Naive B cell (primary cell): ENCODE results near the gene COPS9. TPM values are rescaled to one million over a fixed set of nuclear protein-coding genes. Genes with fewer than 3 reads are reported as not detected.

Experiments used
- ATAC-seq, 2 donors: fragments of 150-1000 bp; cut with Tn5 transposase; 2 replicates each; pipeline ENCODE4 v1.10.0; 2021; ENCODE audit warnings: low read depth in 2 of 2, mild to moderate bottlenecking in 2 of 2, moderate library complexity in 2 of 2
- DNase-seq: peaks from one replicate; pipeline ENCODE4 v3.0.0; 2022
- H3K27ac Mint-ChIP-seq, 6 donors: one replicate each; pipeline ENCODE4 v1.8.0; 2020 to 2022; ENCODE audit warnings: mild to moderate bottlenecking in 6 of 6, mixed read lengths in 6 of 6, moderate library complexity in 5 of 6, inconsistent platforms in 2 of 6
- H3K27me3 Mint-ChIP-seq, 3 donors: one replicate each; pipeline ENCODE4 v1.8.0; 2021 to 2022; ENCODE audit warnings: mixed read lengths in 3 of 3, mild to moderate bottlenecking in 1 of 3
- H3K36me3 Mint-ChIP-seq, 2 donors: one replicate each; pipeline ENCODE4 v1.8.0; 2020 to 2022; ENCODE audit warnings: mixed read lengths in 2 of 2, inconsistent platforms in 1 of 2, mild to moderate bottlenecking in 1 of 2
- H3K4me1 Mint-ChIP-seq, 3 donors: one replicate each; pipeline ENCODE4 v1.8.0; 2020 to 2022; ENCODE audit warnings: mixed read lengths in 3 of 3, inconsistent platforms in 1 of 3, mild to moderate bottlenecking in 1 of 3, moderate library complexity in 1 of 3
- H3K4me3 Mint-ChIP-seq, 8 donors: one replicate each; pipeline ENCODE4 v1.8.0; 2020 to 2022; ENCODE audit warnings: mild to moderate bottlenecking in 8 of 8, mixed read lengths in 8 of 8, moderate library complexity in 8 of 8, inconsistent platforms in 2 of 8
- H3K9me3 Mint-ChIP-seq, 7 donors: one replicate each; pipeline ENCODE4 v1.8.0; 2020 to 2022; ENCODE audit warnings: mixed read lengths in 7 of 7, mild to moderate bottlenecking in 5 of 7, inconsistent platforms in 2 of 7, moderate library complexity in 1 of 7
- polyA plus RNA-seq, 6 donors: library from polyadenylated mRNA; unstranded; fragments of 300-500 nt; fragmentation: Illumina TruSeq; gene quantifications; one replicate each; pipeline ENCODE4 v1.2.3, GENCODE V29; 2021; ENCODE audit warnings: low read depth in 6 of 6

The COPS9 gene
- 100 to 1,000 TPM; 182 to 232 (median 207) TPM for polyA plus RNA-seq

- H3K9me3 Mint-ChIP-seq = no peaks in the 10 kb centered on the region
- ATAC-seq = peak; percentile 96 to 99
- DNase-seq = peak; percentile 81
- peak within 1 kb of the TSS; percentile 82 to 97 (median 90) for H3K27ac Mint-ChIP-seq
- H3K4me1 Mint-ChIP-seq = peaks cover 23 to 40% (median 31%) of the 10 kb centered on the region in 3 donors
- peak within 1 kb of the TSS; percentile 91 to 96 (median 94) for H3K4me3 Mint-ChIP-seq
- peaks cover 0 to 9% (median 0%) of the 10 kb centered on the region in 3 donors for H3K27me3 Mint-ChIP-seq
- H3K36me3 Mint-ChIP-seq = no peaks in the 10 kb centered on the region
Observed at GRCh38 chr2:240136013-240136670, at the start of gene COPS9. TSS of gene COPS9 (minus strand) at chr2:240136305. CDS start at chr2:240136284, 21 bp downstream.

GRCh38 chr2:240184656-240185055 lies 48.6 kb upstream of the COPS9 start:
- H3K27ac Mint-ChIP-seq = no peak overlapping the region
- no peak overlapping the region for H3K4me3 Mint-ChIP-seq
- H3K4me1 Mint-ChIP-seq = peaks cover 0 to 4% (median 0%) of the 10 kb centered on the region in 3 donors
- DNase-seq (no peak), ATAC-seq (no peak)
- peaks cover 11 to 32% (median 31%) of the 10 kb centered on the region in 3 donors for H3K27me3 Mint-ChIP-seq
- peaks cover 0 to 24% (median 13%) of the 10 kb centered on the region in 7 donors for H3K9me3 Mint-ChIP-seq
- H3K36me3 Mint-ChIP-seq = no peaks in the 10 kb centered on the region

- Mint-ChIP-seq H3K4me1 (peaks cover 0 to 4% (median 0%) of the 10 kb centered on the region in 3 donors), H3K9me3 (peaks cover 0 to 24% (median 13%) of the 10 kb centered on the region in 7 donors), H3K4me3 (no peak overlapping the region), H3K36me3 (no peaks in the 10 kb centered on the region), H3K27me3 (peaks cover 11 to 32% (median 31%) of the 10 kb centered on the region in 3 donors), H3K27ac (no peak overlapping the region)
- DNase-seq (no peak), ATAC-seq (no peak)
Observed at GRCh38 chr2:240183875-240184590, 47.9 kb upstream of the COPS9 start.

- no peak overlapping the region for H3K4me3 Mint-ChIP-seq
- H3K27ac Mint-ChIP-seq = no peak overlapping the region
- no peaks in the 10 kb centered on the region for H3K36me3 Mint-ChIP-seq
- DNase-seq (no peak), ATAC-seq (no peak)
- peaks cover 0 to 4% (median 0%) of the 10 kb centered on the region in 3 donors for H3K4me1 Mint-ChIP-seq
- H3K27me3 Mint-ChIP-seq = peaks cover 11 to 39% (median 36%) of the 10 kb centered on the region in 3 donors
- H3K9me3 Mint-ChIP-seq = peaks cover 0 to 19% (median 8%) of the 10 kb centered on the region in 7 donors
Observed at GRCh38 chr2:240183006-240183874, 47.1 kb upstream of the COPS9 start.

GRCh38 chr2:240182476-240182875 lies 46.4 kb upstream of the COPS9 start:
- peaks cover 15 to 45% (median 36%) of the 10 kb centered on the region in 3 donors for H3K27me3 Mint-ChIP-seq
- H3K27ac Mint-ChIP-seq = no peak overlapping the region
- peaks cover 0 to 4% (median 0%) of the 10 kb centered on the region in 3 donors for H3K4me1 Mint-ChIP-seq
- peaks cover 0 to 12% (median 2%) of the 10 kb centered on the region in 7 donors for H3K9me3 Mint-ChIP-seq
- DNase-seq (no peak), ATAC-seq (no peak)
- no peaks in the 10 kb centered on the region for H3K36me3 Mint-ChIP-seq
- H3K4me3 Mint-ChIP-seq = no peak overlapping the region

GRCh38 chr2:240182001-240182400 lies 45.9 kb upstream of the COPS9 start:
- Mint-ChIP-seq H3K9me3 (peaks cover 0 to 8% (median 2%) of the 10 kb centered on the region in 7 donors), H3K4me1 (peaks cover 0 to 4% (median 0%) of the 10 kb centered on the region in 3 donors), H3K27me3 (peaks cover 16 to 48% (median 38%) of the 10 kb centered on the region in 3 donors), H3K27ac (no peak overlapping the region), H3K4me3 (no peak overlapping the region), H3K36me3 (no peaks in the 10 kb centered on the region)
- DNase-seq (no peak), ATAC-seq (no peak)

GRCh38 chr2:240179941-240180666 lies 44.0 kb upstream of the COPS9 start:
- Mint-ChIP-seq H3K4me3 (no peak overlapping the region), H3K36me3 (no peaks in the 10 kb centered on the region), H3K27me3 (peaks cover 20 to 44% (median 35%) of the 10 kb centered on the region in 3 donors), H3K27ac (no peak overlapping the region), H3K9me3 (no peaks in the 10 kb centered on the region), H3K4me1 (peaks cover 0 to 4% (median 0%) of the 10 kb centered on the region in 3 donors)
- ATAC-seq = no peak
- DNase-seq = no peak

- H3K27me3 Mint-ChIP-seq = peaks cover 20 to 49% (median 35%) of the 10 kb centered on the region in 3 donors
- H3K9me3 Mint-ChIP-seq = peaks cover 0 to 2% (median 0%) of the 10 kb centered on the region in 7 donors
- DNase-seq (no peak), ATAC-seq (no peak)
- H3K27ac Mint-ChIP-seq = no peak overlapping the region
- H3K36me3 Mint-ChIP-seq = no peaks in the 10 kb centered on the region
- no peak overlapping the region for H3K4me3 Mint-ChIP-seq
- peaks cover 0 to 4% (median 0%) of the 10 kb centered on the region in 3 donors for H3K4me1 Mint-ChIP-seq
Observed at GRCh38 chr2:240179186-240179815, 43.2 kb upstream of the COPS9 start.

GRCh38 chr2:240178564-240178963 lies 42.5 kb upstream of the COPS9 start:
- ATAC-seq = no peak
- Mint-ChIP-seq H3K27me3 (peaks cover 20 to 53% (median 35%) of the 10 kb centered on the region in 3 donors), H3K4me1 (peaks cover 0 to 4% (median 0%) of the 10 kb centered on the region in 3 donors), H3K4me3 (no peak overlapping the region), H3K9me3 (peaks cover 0 to 3% (median 0%) of the 10 kb centered on the region in 7 donors), H3K36me3 (no peaks in the 10 kb centered on the region), H3K27ac (no peak overlapping the region)
- DNase-seq = no peak

GRCh38 chr2:240174496-240174895 lies 38.4 kb upstream of the COPS9 start:
- peaks cover 13 to 34% (median 23%) of the 10 kb centered on the region in 3 donors for H3K27me3 Mint-ChIP-seq

GRCh38 chr2:240172071-240172895 lies 36.2 kb upstream of the COPS9 start:
- H3K27ac Mint-ChIP-seq = no peak overlapping the region
- DNase-seq (no peak), ATAC-seq (no peak)
- H3K4me1 Mint-ChIP-seq = peaks cover 0 to 3% (median 0%) of the 10 kb centered on the region in 3 donors
- no peaks in the 10 kb centered on the region for H3K36me3 Mint-ChIP-seq
- no peak overlapping the region for H3K4me3 Mint-ChIP-seq
- peaks cover 0 to 10% (median 4%) of the 10 kb centered on the region in 7 donors for H3K9me3 Mint-ChIP-seq
- H3K27me3 Mint-ChIP-seq = peaks cover 9 to 22% (median 21%) of the 10 kb centered on the region in 3 donors

More at GRCh38 chr2:240174496-240174895, 38.4 kb upstream of the COPS9 start:
- no peaks in the 10 kb centered on the region for H3K36me3 Mint-ChIP-seq
- DNase-seq (no peak), ATAC-seq (no peak)
- H3K4me1 Mint-ChIP-seq = peaks cover 0 to 3% (median 0%) of the 10 kb centered on the region in 3 donors
- H3K4me3 Mint-ChIP-seq = no peak overlapping the region
- peak overlapping the region in 1 of 6 donors; percentile 4 for H3K27ac Mint-ChIP-seq
- peaks cover 0 to 10% (median 4%) of the 10 kb centered on the region in 7 donors for H3K9me3 Mint-ChIP-seq
